Suprapubic skin (tissue), 2 donors: ENCODE data around the gene MAP7D1.

ENCODE experiments used
- EP300 ChIP-seq: sonication (generic); formaldehyde crosslinking; IDR thresholded peaks from one replicate; pipeline ENCODE4 v1.6.1; 2017; ENCODE audit warnings: antibody characterized with exemption
- POLR2A ChIP-seq, 2 donors: fragments of 450-650 bp; IDR thresholded peaks; one replicate each; pipeline ENCODE4 v1.6.1; 2017; ENCODE audit warnings: antibody characterized with exemption in 2 of 2, mild to moderate bottlenecking in 2 of 2, moderate library complexity in 2 of 2

DNA sequence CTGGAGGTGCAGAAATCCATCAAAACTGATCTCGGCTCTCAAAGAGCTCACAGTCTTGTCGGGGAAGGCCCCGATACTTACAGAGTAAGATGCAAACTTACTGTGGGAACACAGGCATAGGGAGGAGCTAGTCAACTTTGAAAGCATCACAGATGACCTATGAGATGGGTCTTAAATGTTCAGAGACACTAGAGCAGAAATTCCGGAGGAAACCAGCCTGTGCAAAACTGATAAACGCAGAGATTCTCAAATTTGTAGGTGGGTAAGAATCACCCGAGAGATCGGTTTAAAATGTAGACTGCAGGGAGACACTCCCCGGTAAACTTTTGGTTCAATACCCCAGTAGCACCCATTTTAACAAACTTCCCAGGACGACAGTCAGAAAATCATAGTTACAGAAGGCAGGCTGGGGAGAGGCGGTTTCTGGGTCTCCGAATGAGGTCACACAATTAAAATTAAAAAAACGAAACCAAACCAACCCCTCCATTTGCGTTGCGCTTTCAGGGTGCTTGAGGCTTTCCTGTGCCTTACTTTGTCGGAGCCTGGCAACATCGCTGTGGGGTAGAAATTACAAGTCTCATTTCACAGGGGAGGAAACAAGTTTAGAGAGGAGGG is 67.5 kb downstream of the MAP7D1 start:
- TF ChIP-seq POLR2A (IDR thresholded peaks at IDR 0.05) (no peak), EP300 (no peak)
